ENCODE results near the gene SLC22A3. TPM values are rescaled to one million over a fixed set of nuclear protein-coding genes. Genes with fewer than 3 reads are reported as not detected.

SLC22A3 gene
- total and polyA plus RNA-seq, 11 donors: 0.45 to 3.0 (median 0.75) TPM

- TF ChIP-seq POLR2A (IDR thresholded peaks at IDR 0.05): no peak
- TF ChIP-seq CTCF (IDR thresholded peaks at IDR 0.05): no peak
- no peak overlapping the region for H3K27ac ChIP-seq
These were observed 78.0 kb downstream of the SLC22A3 start for GRCh38 chr6:160426136-160426535.

GRCh38 chr6:160427312-160428068 lies 79.3 kb downstream of the SLC22A3 start:
- TF ChIP-seq POLR2A (IDR thresholded peaks at IDR 0.05) (no peak), CTCF (IDR thresholded peaks at IDR 0.05) (no peak)
- peak overlapping the region in 8 of 12 donors; percentile 2 to 58 (median 24) for H3K27ac ChIP-seq
- ATAC-seq: peak in 1 of 4 donors; percentile 10
- intact Hi-C loops (cut with DNase I): no loop called here
- H3K36me3 ChIP-seq: no peaks in the 10 kb centered on the region
- H3K27me3 ChIP-seq: no peaks in the 10 kb centered on the region
- no peak for DNase-seq
- peaks cover 0 to 48% (median 23%) of the 10 kb centered on the region in 12 donors for H3K4me1 ChIP-seq
- WGBS, 4 donors: 50 to 66% (median 59%) methylated on average over 5 of the region's 5 CpGs
- H3K4me3 ChIP-seq: no peak overlapping the region
- no peaks in the 10 kb centered on the region for H3K9me3 ChIP-seq

More at GRCh38 chr6:160426136-160426535, 78.0 kb downstream of the SLC22A3 start:
- ATAC-seq (no peak), DNase-seq (no peak)
- no peaks in the 10 kb centered on the region for H3K9me3 ChIP-seq
- intact Hi-C loops (cut with DNase I): no loop called here
- H3K27me3 ChIP-seq: no peaks in the 10 kb centered on the region
- no peak overlapping the region for H3K4me3 ChIP-seq
- peaks cover 0 to 42% (median 20%) of the 10 kb centered on the region in 12 donors for H3K4me1 ChIP-seq
- WGBS, 4 donors: 81 to 86% (median 82%) methylated on average over 3 of the region's 3 CpGs
- no peaks in the 10 kb centered on the region for H3K36me3 ChIP-seq

- intact Hi-C loops (cut with DNase I): no loop called here
- peaks cover 0 to 48% (median 23%) of the 10 kb centered on the region in 12 donors for H3K4me1 ChIP-seq
- H3K36me3 ChIP-seq: no peaks in the 10 kb centered on the region
- no peak overlapping the region for H3K4me3 ChIP-seq
- no peaks in the 10 kb centered on the region for H3K9me3 ChIP-seq
- TF ChIP-seq CTCF (IDR thresholded peaks at IDR 0.05): no peak
- ATAC-seq (peak; percentile 60 to 89 (median 77)), DNase-seq (peak; percentile 64 to 86 (median 68))
- peak overlapping the region in 4 of 12 donors; percentile 18 to 58 (median 26) for H3K27ac ChIP-seq
- no peaks in the 10 kb centered on the region for H3K27me3 ChIP-seq
- 21 to 41% (median 33%) methylated on average over 4 of the region's 4 CpGs for WGBS, 4 donors
These were observed 79.9 kb downstream of the SLC22A3 start for GRCh38 chr6:160428069-160428430.

DNA sequence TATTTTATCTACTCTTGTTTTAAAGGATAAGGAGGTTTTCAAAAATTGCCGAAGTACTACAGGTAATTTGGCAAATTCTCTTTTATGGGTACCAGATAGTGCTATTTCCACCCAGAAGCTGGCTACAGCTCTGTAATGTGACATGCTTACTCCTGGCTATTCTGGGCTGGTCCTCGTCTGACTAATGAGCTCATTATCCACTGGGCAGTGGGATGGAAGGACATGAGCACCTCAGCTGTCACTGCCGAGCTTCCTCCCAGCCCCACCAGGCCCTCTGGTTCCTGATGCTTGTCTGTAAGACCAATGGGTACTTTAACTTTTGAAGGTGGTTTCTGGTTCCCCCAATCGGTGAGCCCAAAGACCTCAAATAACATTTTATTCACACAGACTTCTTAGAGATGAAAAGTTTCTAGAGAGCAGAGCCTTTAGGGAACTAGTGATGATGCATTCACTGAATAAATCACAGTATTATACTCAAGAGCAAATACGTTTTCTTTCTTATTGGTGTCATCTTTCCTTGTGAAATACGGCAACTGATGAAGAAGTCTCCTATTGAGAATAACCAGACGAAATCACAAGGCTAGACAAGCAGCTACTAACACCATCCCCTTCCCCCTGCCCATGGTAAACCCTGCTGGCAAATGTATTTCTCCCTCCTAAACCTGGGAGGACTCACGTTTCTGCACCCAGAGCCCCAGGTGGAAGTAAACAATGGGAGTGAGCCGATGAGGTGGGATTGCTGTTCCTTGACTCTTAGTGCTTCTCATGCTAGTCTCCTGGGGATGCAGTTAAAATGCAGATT lies 80.8 kb downstream of the SLC22A3 start:
- no peaks in the 10 kb centered on the region for H3K36me3 ChIP-seq
- no peak for DNase-seq
- H3K9me3 ChIP-seq: no peaks in the 10 kb centered on the region
- TF ChIP-seq CTCF (IDR thresholded peaks at IDR 0.05) (no peak), POLR2A (IDR thresholded peaks at IDR 0.05) (no peak)
- peaks cover 0 to 48% (median 23%) of the 10 kb centered on the region in 12 donors for H3K4me1 ChIP-seq
- intact Hi-C loops (cut with DNase I): no loop called here
- no peak overlapping the region for H3K4me3 ChIP-seq
- ATAC-seq: peak in 2 of 4 donors; percentile 41 to 54
- no peaks in the 10 kb centered on the region for H3K27me3 ChIP-seq
- 50 to 53% (median 50%) methylated on average over 9 of the region's 9 CpGs for WGBS, 4 donors
- H3K27ac ChIP-seq: peak overlapping the region in 5 of 12 donors; percentile 14 to 67 (median 28)
